Activated gamma-delta T cell treated with Interleukin-2 at 50 U/mL for 16 hours (primary cell): ENCODE results near the gene TDRD5.
"Not testable (repeated sequence)": the region's sequence is repeated elsewhere in the genome, so short reads cannot be mapped to it uniquely, and the experiment has no call there.

Source experiments
- DNase-seq: peaks from one replicate; pipeline ENCODE4 v3.0.0-alpha.2; 2020

Gene TDRD5

DNA sequence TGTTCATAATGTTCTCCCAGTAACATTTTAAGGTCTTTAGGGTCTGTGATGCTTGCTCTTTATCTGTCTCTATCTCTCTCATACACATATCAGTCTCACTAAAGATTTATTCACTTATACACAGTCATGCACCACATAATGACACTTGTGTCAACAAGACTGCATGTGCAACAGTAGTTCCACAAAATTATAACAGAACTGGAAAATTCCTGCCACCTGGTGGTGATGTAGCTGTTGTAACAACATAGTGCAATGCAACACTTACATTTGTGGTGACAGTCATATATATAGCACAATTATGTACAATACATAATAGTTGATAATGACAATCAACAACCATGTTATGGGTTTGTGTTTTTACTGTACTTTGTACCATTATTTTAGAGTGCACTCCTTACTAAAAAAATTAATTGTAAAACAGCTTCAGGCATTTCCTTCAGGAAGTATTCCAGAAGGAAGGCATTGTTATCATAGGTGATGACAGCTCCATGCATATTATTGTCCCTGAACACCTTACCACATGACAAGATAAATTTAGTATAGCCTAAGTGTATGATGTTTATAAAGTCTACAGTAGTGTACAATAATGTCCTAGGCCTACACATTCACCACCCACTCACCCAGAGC lies 8.1 kb downstream of the TDRD5 start:
- DNase-seq = no peak

DNA sequence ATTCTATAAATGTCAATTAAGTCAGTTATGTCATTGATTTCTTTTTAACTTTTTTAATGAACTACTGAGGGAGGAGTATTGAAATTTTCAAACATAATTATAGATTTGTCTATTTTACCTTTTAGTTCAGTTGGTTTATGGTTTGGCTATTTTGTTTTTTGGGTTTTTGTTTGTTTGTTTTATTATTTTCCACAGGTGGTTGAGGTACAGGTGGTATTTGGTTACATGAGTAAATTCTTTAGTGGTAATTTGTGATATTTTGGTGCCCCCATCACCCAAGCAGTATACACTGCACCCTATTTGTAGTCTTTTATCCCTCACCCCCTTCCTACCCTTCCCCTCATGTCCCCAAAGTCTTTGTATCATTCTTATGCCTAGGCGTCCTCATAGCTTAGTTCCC lies 9.5 kb downstream of the TDRD5 start:
- no peak for DNase-seq

DNA sequence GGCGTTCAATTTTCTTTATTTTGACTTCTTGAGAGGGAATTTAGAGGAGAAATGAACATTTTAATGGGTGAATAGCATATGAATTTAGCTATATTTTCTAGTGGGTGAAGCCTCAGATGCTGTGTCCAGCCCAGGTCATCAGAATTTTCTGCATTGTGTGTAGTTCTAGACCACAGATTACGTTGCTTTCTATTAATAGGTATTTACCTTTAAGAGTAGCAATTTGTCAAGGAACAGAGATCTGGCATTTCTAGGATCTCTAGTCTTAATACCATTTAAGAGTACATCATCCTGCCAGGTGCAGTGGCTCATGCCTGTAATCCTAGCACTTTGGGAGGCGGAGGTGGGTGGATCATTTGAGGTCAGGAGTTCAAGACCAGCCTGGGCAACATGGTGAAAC lies 20.7 kb downstream of the TDRD5 start:
- DNase-seq = no peak

- DNase-seq = no peak
Observed at GRCh38 chr1:179630719-179631118, 39.1 kb downstream of the TDRD5 start.

DNA sequence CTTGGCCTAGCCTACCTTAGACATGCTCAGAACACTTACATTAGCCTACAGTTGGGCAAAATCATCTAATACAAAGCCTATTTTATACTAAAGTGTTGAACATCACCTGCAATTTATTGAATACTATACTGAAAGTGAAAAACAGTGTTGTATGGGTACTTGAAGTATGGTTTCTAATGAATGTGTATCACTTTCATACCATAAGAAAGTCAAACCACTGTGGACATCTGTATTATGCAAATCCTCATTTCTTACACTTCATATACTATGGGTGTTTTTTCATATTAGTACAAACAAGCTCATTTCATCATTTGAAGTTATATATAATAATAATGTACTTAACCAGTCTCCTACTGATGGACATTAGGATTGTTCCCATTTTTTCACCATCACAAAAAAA lies 41.2 kb downstream of the TDRD5 start:
- no peak for DNase-seq

- DNase-seq = no peak
Observed at GRCh38 chr1:179637211-179637860, 45.7 kb downstream of the TDRD5 start.

- no peak for DNase-seq
Observed at GRCh38 chr1:179661018-179661417, 69.4 kb downstream of the TDRD5 start.

- DNase-seq = no peak
Observed at GRCh38 chr1:179663810-179664209, 72.2 kb downstream of the TDRD5 start.

DNA sequence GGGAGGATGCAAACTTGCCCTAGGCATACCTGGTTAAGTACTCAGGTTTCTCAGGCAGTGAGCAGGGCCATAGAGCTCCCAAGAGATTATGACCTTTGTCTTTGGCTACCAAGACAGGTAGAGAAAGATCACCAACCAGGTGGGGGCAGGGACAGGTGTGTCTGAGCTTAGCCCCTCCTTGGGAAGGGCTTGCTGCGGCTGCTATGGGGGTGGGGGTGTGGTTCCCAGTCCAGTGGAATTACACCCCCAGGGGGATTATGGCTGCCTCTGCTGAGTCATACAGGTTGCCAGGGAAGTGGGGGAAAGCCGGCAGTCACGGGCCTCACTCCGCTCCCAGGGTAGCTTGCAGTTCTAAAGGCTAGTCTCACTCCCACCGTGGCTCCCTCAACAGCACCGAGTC lies 86.2 kb downstream of the TDRD5 start:
- no peak for DNase-seq

GRCh38 chr1:179694530-179694929 lies 102.9 kb downstream of the TDRD5 start:
- not testable (repeated sequence) for DNase-seq

- no peak for DNase-seq
Observed at GRCh38 chr1:179702946-179703539, 111.4 kb downstream of the TDRD5 start.

- DNase-seq = peak; percentile 38
Observed at GRCh38 chr1:179706339-179706941, 114.8 kb downstream of the TDRD5 start.

GRCh38 chr1:179707406-179707805 lies 115.8 kb downstream of the TDRD5 start:
- no peak for DNase-seq

GRCh38 chr1:179708434-179709195 lies 117.0 kb downstream of the TDRD5 start:
- DNase-seq = no peak

GRCh38 chr1:179709841-179710329 lies 118.3 kb downstream of the TDRD5 start:
- no peak for DNase-seq

DNA sequence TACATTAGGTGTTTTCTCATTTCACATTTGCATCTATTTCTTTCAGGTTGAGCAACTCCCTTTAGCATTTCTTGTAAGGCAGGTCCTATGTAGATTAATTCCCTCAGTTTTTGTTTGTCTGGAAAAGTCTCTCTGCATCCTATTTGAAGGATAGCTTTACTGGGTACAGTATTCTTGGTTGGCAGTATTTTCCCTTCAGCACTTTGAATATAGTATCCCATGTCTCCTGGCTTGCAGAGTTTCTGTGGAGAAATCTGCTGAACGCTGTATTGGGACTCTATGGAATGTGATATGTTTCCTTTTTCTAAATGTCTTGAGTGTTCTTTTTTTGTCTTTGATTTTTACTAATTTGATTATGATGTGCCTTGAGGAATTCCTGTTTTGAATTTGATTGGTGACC lies 122.5 kb downstream of the TDRD5 start:
- DNase-seq = no peak

DNA sequence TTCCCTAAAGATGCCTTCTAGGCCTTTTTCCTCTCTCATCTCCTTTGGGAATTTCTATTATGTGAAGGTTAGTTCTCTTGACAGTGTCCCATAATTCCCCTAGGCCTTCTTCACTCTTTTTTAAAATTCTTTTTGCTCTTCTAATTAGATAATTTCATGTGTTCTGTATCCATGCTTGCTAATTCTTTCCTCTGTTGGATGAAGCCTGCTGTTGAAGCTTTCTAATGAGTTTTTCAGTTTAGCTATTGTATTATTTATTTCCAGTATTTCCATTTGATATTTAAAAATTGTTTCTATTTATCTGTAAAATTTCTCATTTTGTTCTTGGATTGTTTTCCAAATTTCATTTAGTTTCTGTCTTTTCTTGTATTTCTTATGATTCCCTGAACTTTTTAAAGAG lies 123.0 kb downstream of the TDRD5 start:
- DNase-seq = no peak

- no peak for DNase-seq
Observed at GRCh38 chr1:179719272-179719671, 127.6 kb downstream of the TDRD5 start.

GRCh38 chr1:179728271-179728670 lies 136.6 kb downstream of the TDRD5 start:
- no peak for DNase-seq

GRCh38 chr1:179729881-179730280 lies 138.2 kb downstream of the TDRD5 start:
- no peak for DNase-seq

GRCh38 chr1:179731643-179732042 lies 140.0 kb downstream of the TDRD5 start:
- DNase-seq = no peak
